GM19238 (cell line): ENCODE measurements around the gene RTL10.

Experiments
- DNase-seq: peaks from one replicate; pipeline ENCODE4 v3.0.0; 2011; ENCODE audit warnings: low spot score; ENCODE audit not compliant: insufficient read length

Gene RTL10

DNA sequence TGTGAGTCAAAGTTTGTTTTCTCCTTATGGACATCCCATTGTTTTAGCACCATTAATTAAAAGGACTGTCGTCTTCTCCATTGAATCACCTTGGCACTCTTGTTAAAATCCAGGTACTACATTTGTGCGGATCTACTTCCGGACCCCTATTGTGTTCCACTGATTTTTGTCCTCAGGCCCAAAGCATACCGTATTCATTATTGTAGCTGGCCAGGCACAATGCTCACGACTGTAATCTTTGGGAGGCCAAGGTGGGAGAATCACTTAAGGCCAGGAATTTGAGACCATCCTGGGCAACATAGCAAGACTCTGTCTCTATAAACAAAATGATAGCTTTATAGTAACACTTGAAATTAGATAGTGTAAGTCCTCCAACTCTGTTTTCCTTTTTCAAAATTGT lies 8.9 kb upstream of the RTL10 start:
- DNase-seq = no peak

GRCh38 chr22:19862619-19863246 lies 8.1 kb upstream of the RTL10 start:
- DNase-seq = no peak

GRCh38 chr22:19859861-19860510 lies 5.3 kb upstream of the RTL10 start:
- no peak for DNase-seq

GRCh38 chr22:19857382-19857781 lies 2.7 kb upstream of the RTL10 start:
- no peak for DNase-seq

- DNase-seq = peak; percentile 56
Observed at GRCh38 chr22:19855504-19856409, 1.1 kb upstream of the RTL10 start.

GRCh38 chr22:19853879-19854777 lies 546 bp downstream of the RTL10 start:
- DNase-seq = no peak

DNA sequence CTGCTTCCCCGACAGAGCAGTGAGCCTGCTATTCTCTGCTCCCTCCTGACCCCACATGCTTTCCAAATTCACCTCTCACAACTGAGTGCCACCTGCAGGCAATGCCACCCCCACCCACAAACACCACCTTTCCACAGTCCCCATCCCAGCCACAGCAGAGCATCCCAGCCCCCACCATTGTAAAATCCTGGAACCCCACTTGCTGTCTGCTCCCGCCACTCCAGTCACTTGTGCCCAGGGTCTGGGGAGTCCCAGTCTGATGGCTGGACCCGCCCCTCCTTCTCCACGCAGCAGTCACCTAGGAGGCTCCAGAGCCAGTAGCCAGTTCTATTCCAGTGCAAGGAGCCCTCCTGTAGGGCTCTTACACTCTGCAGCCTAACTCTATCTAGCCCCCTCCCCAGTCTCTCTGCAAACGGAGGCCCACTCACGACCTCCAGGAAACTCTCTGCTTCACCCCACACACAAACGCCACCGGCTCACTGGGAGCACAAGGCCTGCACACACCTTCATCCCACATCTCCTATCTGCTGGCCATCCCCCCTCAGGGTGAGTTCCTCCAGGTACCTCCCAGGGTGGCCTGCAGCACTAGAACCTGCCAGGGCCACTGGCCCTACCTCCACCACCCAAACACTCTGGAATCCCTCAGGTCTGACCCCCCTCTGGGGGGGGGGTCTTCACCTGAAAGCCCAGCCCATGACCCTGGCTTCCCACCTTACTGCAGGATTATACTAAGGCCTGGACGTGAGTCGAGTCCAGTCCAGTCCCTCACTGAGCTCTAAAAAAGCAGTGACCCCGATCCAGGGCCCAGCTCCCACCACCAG lies 1.4 kb downstream of the RTL10 start:
- no peak for DNase-seq

DNA sequence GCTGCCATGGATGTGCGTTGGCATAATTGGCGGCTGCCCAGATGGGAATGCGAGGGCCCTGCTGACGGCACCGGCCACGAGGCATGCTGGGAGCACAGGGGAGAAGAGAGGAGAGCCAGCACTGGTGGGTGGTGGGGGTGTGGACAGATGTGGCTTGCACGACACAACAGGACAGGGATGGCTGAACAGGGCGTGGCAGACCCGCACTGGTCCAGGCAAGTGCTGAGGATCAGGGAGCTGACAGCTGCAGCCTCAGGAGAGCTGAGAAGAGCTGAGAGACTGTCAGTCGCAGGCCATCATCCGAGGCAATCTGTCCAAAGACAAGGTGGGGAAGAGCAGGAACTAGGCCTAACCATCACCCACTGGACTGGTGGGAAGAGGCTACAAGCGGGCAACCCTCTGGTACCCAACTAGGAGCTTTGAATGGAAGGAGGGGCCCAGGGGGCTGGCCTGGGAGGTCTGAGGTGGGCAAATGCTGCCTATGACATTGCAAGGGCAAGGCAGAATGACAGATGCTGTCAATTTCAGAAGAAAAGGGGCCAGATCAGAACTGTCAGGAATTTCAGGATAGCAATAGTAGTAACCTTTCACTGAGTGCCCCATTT lies 2.4 kb downstream of the RTL10 start:
- DNase-seq = no peak

DNA sequence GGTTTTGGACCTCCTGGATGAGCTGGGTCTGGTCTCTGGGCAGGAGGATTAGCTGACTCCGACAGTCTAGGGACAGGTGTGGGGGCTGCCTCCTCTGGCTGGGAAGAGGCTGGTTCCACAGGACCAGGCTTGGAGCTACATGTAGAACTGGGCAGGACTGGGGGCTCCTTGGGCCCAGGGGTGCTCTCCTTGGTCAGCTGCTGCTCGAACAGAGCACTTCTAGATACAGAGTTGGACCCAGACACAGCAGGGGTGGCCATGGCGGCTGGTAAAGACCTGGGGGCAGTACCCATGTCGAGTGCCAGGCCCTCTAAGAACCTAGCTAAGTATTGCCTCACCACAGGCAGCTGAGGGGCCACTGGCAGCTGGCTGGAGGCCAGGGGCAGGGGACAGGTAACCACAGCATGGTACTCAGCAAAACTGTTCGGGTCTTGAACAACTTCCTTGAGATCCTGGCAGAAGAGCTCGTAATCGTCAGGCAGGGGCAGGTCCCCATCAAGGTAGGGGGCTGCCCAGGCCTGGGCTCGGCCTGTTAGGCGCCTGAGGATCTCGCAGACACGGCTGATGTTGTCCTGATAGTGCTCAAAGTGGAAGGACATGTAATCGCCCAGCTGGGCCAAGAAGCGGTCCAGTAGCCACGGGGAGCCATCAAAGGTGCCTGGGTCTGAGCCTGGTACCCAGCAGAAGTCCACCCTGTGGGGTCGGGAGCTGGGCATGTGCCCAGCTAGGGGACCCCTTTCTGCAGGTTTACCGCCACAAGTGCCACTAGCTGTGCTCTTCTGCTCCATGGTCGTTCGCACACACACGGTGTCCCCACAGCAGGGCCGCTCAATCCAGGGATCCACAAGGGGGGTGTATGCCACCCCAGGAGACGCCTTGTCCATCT lies 3.1 kb downstream of the RTL10 start:
- DNase-seq = no peak

GRCh38 chr22:19850763-19851109 lies 3.9 kb downstream of the RTL10 start:
- DNase-seq = no peak

- no peak for DNase-seq
Observed at GRCh38 chr22:19849835-19850762, 4.6 kb downstream of the RTL10 start.

- no peak for DNase-seq
Observed at GRCh38 chr22:19848298-19849224, 6.1 kb downstream of the RTL10 start.

DNA sequence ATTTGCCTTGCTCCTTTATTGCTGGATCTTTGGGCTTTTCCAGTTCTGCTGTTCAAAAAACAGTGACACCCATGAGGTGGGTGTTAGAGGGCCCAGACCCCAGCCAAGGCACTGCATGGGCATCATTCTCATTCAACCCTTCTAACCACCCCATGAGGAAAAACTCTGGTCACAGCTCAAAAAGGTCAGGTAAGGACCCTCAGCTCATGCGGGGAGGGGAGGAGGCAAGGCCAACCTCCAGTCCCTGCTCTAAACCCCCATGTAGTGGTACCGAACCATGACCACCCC lies 7.4 kb downstream of the RTL10 start:
- DNase-seq = no peak

DNA sequence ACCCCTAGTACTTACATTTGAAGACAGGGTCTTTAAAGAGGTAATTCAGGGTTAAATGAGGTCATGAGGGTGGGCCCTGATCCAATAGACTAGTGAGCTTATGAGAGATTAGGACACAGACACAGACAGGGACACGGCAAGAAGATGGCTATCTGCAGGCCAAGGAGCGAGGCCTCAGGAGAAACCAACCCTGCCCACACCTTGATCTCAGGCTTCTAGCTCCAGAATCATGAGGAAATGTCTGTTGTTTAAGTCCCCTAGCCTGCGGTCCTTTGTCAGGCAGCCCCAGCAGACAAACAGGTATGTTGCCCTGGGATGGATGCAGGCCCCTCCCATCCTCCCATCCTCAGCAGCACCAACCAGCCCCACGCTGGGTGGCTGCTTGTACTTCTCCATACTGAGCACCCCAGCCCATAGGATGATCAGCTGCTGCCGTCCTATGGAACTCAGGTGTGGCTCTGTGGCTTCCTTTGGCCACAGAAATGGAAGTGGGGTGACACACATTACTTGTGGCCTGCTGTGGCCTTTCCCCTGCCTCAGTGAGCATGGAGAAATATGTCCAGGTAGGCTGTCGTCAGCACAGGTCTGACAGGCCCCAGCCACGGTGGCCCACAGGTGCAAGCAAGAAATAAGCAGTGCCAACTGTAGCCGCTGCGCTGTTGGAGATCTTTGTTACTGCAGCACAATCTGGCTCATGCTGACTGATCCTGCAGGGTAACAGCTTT lies 7.9 kb downstream of the RTL10 start:
- no peak for DNase-seq

GRCh38 chr22:19845054-19845722 lies 9.5 kb downstream of the RTL10 start:
- no peak for DNase-seq
